Amniotic stem cell (primary cell): ENCODE measurements around the gene MBD1.
"Not testable (repeated sequence)": the region's sequence is repeated elsewhere in the genome, so short reads cannot be mapped to it uniquely, and the experiment has no call there.

ENCODE experiments used
- DNase-seq: peaks from one replicate; lab custom pipeline; 2025; lab: John Stamatoyannopoulos, UW

Gene MBD1

GRCh38 chr18:50281295-50281971, at the start of gene MBD1:
TSS of gene MBD1 (minus strand) at chr18:50281523. CDS start at chr18:50279992, 1,531 bp downstream.
- peak; percentile 100 for DNase-seq

- DNase-seq = no peak
Observed at GRCh38 chr18:50330176-50330575, 48.9 kb upstream of the MBD1 start.

GRCh38 chr18:50327983-50328382, 46.7 kb upstream of the MBD1 start:
- DNase-seq = no peak

- DNase-seq = no peak
Observed at GRCh38 chr18:50320719-50321118, 39.4 kb upstream of the MBD1 start.

- DNase-seq = no peak
Observed at GRCh38 chr18:50315100-50315871, 34.0 kb upstream of the MBD1 start.

GRCh38 chr18:50313873-50314460, 32.6 kb upstream of the MBD1 start:
- DNase-seq = no peak

GRCh38 chr18:50313031-50313607, 31.8 kb upstream of the MBD1 start:
- no peak for DNase-seq

- DNase-seq = no peak
Observed at GRCh38 chr18:50312296-50313030, 31.1 kb upstream of the MBD1 start.

- no peak for DNase-seq
Observed at GRCh38 chr18:50311650-50312049, 30.3 kb upstream of the MBD1 start.

- DNase-seq = no peak
Observed at GRCh38 chr18:50310080-50310479, 28.8 kb upstream of the MBD1 start.

GRCh38 chr18:50308851-50309250, 27.5 kb upstream of the MBD1 start:
- DNase-seq = not testable (repeated sequence)

- peak; percentile 78 for DNase-seq
Observed at GRCh38 chr18:50307738-50308470, 26.6 kb upstream of the MBD1 start.

- DNase-seq = no peak
Observed at GRCh38 chr18:50307400-50307737, 26.0 kb upstream of the MBD1 start.

GRCh38 chr18:50306944-50307343, 25.6 kb upstream of the MBD1 start:
- no peak for DNase-seq

- no peak for DNase-seq
Observed at GRCh38 chr18:50301074-50301473, 19.8 kb upstream of the MBD1 start.

- DNase-seq = no peak
Observed at GRCh38 chr18:50299626-50300388, 18.5 kb upstream of the MBD1 start.

- DNase-seq = no peak
Observed at GRCh38 chr18:50298443-50299284, 17.3 kb upstream of the MBD1 start.

GRCh38 chr18:50297621-50298442, 16.5 kb upstream of the MBD1 start:
- DNase-seq = peak; percentile 8

- DNase-seq = no peak
Observed at GRCh38 chr18:50293039-50293438, 11.7 kb upstream of the MBD1 start.
